NOMO-1 treated with dmso at 0.1 percent for 144 hours (cell line): ENCODE data around the gene RBP7.

Experiments used
- DNase-seq: peaks from one replicate; lab custom pipeline; 2025; ENCODE audit not compliant: unreplicated experiment; lab: John Stamatoyannopoulos, UW

The RBP7 gene

GRCh38 chr1:10064416-10065343 is 67.7 kb downstream of the RBP7 start:
- no peak for DNase-seq

- DNase-seq, result no peak
Measured at GRCh38 chr1:10065344-10065685, 68.3 kb downstream of the RBP7 start.
